H7 (cell line): Measurements from ENCODE around the gene GLB1L. TPM values are rescaled to one million over a fixed set of nuclear protein-coding genes. Genes with fewer than 3 reads are reported as not detected.

Experiments used
- DNase-seq: peaks from one replicate; pipeline ENCODE4 v3.0.0; 2012
- H3K27me3 ChIP-seq: 2 replicates; pipeline ENCODE4 v1.6.0; 2011; ENCODE audit warnings: mild to moderate bottlenecking, low read length; ENCODE audit not compliant: control insufficient read depth, insufficient read depth
- H3K36me3 ChIP-seq: replicated peaks from 2 replicates; pipeline ENCODE4 v1.5.1; 2011; ENCODE audit warnings: low read length; ENCODE audit not compliant: control insufficient read depth, insufficient read depth
- H3K4me3 ChIP-seq: 2 replicates; pipeline ENCODE4 v1.5.1; 2011; ENCODE audit warnings: low read depth, mild to moderate bottlenecking, control low read depth, low read length, moderate library complexity; ENCODE audit not compliant: insufficient read depth
- total RNA-seq: library from RNA; depleted of rRNA; stranded (reverse); fragments of >200 nt; shearing (Covaris generic); gene quantifications from 2 replicates; pipeline ENCODE4 v1.2.3, GENCODE V29; 2014

GLB1L gene
- total RNA-seq, 1 experiment from 2014 or later = 6.6 TPM

- Histone ChIP-seq H3K4me3 (peak overlapping the region; percentile 67), H3K36me3 (peaks cover 29% of the 10 kb centered on the region), H3K27me3 (no peaks in the 10 kb centered on the region)
- DNase-seq = peak; percentile 84
Measured at GRCh38 chr2:219230059-219230540, 15.1 kb downstream of the GLB1L start.

- Histone ChIP-seq H3K36me3 (peaks cover 25% of the 10 kb centered on the region), H3K27me3 (no peaks in the 10 kb centered on the region), H3K4me3 (peak within 1 kb of the TSS; percentile 67)
- DNase-seq = peak; percentile 100
Measured at GRCh38 chr2:219229305-219230058, 15.8 kb downstream of the GLB1L start, which contains the start of the genes ANKZF1 and ATG9A. ANKZF1 (plus strand) TSS chr2:219229806; CDS start chr2:219230258, 452 bp downstream. ATG9A (minus strand) TSS chr2:219229636; CDS start chr2:219228024, 1,612 bp downstream.

DNA sequence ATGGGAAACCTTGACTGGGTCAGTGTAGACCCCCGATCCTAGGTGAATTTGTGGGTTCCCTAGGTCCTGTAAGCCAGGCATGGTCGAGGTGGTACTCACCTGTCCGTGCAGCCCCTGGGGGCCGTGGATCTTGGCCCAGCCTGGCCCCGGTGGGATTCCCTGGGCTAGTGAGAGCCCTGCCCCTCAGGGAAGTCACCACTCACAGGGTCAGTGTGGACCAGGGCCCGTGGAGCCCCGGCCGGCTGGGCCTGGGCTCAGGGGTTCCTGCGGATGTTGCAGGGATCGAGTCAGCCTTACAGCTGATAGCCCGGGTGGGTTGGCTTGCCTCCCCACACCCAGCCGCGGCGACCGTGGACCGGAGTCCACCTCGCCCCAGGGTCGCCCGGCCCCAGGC is 16.3 kb downstream of the GLB1L start:
- H3K27me3 ChIP-seq = no peaks in the 10 kb centered on the region
- peaks cover 24% of the 10 kb centered on the region for H3K36me3 ChIP-seq
- no peak for DNase-seq

GRCh38 chr2:219228041-219228910 is 17.0 kb downstream of the GLB1L start:
- no peak for DNase-seq
- Histone ChIP-seq H3K36me3 (peaks cover 23% of the 10 kb centered on the region), H3K27me3 (no peaks in the 10 kb centered on the region), H3K4me3 (peak overlapping the region; percentile 67)

More for the DNA sequence above, 16.3 kb downstream of the GLB1L start:
- H3K4me3 ChIP-seq = peak overlapping the region; percentile 67

GRCh38 chr2:219225350-219225749 is 19.9 kb downstream of the GLB1L start:
- DNase-seq = no peak
- Histone ChIP-seq H3K36me3 (peaks cover 19% of the 10 kb centered on the region), H3K4me3 (no peak overlapping the region), H3K27me3 (no peaks in the 10 kb centered on the region)

GRCh38 chr2:219223831-219224610 is 21.2 kb downstream of the GLB1L start:
- H3K36me3 ChIP-seq = peaks cover 19% of the 10 kb centered on the region
- no peak overlapping the region for H3K4me3 ChIP-seq
- no peak for DNase-seq
- H3K27me3 ChIP-seq = no peaks in the 10 kb centered on the region

- Histone ChIP-seq H3K36me3 (peaks cover 19% of the 10 kb centered on the region), H3K27me3 (no peaks in the 10 kb centered on the region), H3K4me3 (no peak overlapping the region)
- no peak for DNase-seq
Measured at GRCh38 chr2:219221957-219222518, 23.2 kb downstream of the GLB1L start.

GRCh38 chr2:219220652-219221402 is 24.4 kb downstream of the GLB1L start:
- Histone ChIP-seq H3K27me3 (no peaks in the 10 kb centered on the region), H3K36me3 (peaks cover 18% of the 10 kb centered on the region), H3K4me3 (no peak overlapping the region)
- DNase-seq = no peak

DNA sequence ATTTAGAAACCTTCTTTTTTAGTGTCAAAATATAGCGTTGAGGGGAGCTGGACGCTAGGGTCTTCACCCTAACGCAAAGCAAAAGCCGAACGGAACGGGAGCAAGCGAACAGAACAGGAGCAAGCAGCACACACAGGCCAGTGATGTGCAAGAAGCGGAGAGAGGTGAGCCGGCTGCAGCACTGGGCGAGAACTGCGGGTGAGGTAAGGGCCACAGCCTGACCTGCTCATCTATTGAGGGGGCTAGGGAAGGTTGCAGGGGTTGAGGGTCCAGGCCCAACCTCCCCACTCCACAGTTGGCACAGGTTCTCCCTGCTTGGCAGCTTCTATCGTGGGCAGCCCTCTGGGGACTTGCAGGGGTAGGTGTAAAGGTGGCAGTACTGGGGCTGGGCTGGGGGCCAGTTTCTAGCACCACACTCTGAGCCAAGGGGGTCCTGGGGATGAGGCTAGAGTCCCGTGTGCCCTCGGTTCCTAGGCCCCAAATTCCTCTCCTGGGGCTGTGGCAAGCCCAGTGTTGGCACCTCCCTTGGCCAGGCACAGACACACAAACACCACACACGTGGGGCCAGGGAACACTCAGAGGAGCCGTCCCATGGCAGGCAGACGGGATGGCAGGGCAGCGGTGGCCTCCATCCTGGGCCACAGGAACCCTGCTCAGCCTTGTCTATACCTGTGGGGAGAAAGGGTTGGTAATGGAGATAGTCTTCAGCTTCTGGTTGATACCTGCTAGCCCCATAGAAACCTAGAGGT is 25.3 kb downstream of the GLB1L start:
- Histone ChIP-seq H3K4me3 (no peak overlapping the region), H3K27me3 (no peaks in the 10 kb centered on the region), H3K36me3 (peaks cover 18% of the 10 kb centered on the region)
- peak; percentile 53 for DNase-seq

DNA sequence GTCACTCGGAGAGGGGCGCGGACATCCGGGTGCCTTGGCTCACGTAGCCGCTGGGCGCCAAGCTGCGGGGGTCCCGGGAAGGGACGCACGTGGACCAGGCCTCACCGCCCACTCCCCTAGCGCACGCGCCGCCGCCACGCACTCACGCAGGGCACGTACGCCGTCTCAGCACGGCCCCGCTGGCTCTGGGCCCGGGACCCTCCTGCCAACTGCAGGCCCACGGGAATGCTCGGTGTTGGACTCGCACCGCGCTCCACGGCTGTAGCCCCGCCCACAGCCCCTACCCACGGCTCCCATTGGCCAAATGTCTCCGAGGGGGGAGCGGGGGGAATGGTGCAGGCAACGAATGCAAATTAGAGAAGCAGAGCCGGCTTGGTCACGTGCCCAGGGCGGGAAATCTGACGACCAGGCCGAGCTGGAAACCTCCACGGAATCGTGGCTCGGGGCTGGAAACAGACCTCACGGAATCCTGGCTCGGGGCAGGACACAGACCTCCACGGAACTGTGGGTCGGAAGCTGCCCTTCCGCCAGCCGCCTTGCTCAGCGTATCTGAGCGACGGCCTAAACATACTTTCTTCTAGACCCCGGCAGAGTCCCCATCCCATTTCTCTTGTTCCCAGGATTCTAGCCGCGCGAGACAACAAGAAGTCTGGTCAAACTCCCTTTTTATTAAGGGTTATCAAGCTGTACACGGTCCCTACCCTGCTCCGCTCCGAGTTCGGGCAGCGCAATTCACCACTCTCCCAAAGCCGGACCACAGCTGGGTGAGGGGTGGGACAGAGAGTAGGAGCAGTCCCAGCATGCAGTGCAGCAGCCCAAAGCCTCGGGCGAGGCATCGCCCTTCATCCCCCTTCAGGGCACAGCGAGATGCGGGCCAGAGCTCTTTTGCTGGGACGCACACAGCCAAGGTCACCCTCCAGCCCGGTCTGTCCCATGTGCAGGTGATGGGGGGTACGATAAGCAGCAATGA is 26.2 kb downstream of the GLB1L start, which contains the start of gene ABCB6:
Gene ABCB6, minus strand, starts transcription at position 227 of the 970 bp plus-strand sequence. CDS start 285 bp downstream, outside the sequence.
- Histone ChIP-seq H3K4me3 (peak within 1 kb of the TSS; percentile 74), H3K36me3 (peaks cover 18% of the 10 kb centered on the region), H3K27me3 (no peaks in the 10 kb centered on the region)
- peak; percentile 98 for DNase-seq

DNA sequence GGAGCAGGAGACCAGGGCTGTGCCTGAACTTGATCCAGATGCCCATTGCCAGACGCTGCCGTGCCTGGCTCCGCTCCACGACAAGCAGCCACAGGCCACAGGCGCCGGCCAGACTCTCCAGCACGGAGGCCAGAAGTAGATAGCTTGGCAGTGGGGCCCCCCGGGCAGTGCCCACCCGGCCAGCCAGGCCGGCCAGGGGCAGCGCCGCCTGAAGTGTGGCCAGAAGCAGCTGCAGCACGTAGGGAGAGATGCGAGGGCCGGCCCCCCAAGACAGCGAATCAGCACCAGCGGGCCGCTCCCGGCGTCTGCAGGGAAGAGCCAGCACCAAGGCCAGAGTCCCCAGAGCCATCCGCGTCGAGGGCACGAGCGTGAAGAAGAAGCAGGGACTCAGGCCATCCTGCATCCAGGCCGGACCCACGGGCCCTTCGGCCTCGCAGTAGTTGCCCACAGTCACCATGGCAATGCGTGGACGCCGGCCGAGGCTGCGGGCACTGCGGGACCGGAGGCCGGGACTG is 27.0 kb downstream of the GLB1L start:
- Histone ChIP-seq H3K27me3 (no peaks in the 10 kb centered on the region), H3K36me3 (peaks cover 15% of the 10 kb centered on the region), H3K4me3 (peak overlapping the region; percentile 74)
- peak; percentile 93 for DNase-seq

DNA sequence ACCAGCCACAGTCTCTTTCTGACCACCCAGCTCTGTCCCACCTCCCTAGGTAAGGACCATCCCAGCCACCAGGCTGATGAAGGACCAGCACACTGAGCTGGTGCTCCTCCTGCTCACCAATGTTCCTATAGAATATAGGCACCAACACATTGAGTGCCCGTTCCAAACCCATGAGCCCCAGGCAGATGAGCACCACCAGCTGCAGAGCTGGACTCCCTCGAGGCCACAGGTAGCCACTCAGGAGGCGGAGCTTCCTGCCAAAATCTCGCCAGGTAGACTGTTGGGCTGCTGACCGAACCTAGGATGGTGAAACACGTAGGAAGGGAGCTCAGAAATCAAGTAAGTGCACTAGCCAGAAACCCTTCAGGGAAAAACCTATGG is 28.7 kb downstream of the GLB1L start:
- Histone ChIP-seq H3K4me3 (no peak overlapping the region), H3K36me3 (peaks cover 15% of the 10 kb centered on the region), H3K27me3 (no peaks in the 10 kb centered on the region)
- no peak for DNase-seq
